Natural killer cell (primary cell): ENCODE results near the gene TFAP2B. TPM values are rescaled to one million over a fixed set of nuclear protein-coding genes. Genes with fewer than 3 reads are reported as not detected.

Source experiments
- ATAC-seq, 3 donors: fragments of 150-1000 bp in 2 of 3; fragments of 200-7000 bp in 1 of 3; cut with Tn5 transposase; 1 replicate in 1 of 3; 2 replicates in 2 of 3; pipeline ENCODE4 v1.10.0; 2021; ENCODE audit warnings: mild to moderate bottlenecking in 2 of 3, moderate library complexity in 2 of 3
- DNase-seq, 2 donors: peaks; one replicate each; pipeline versions ENCODE4 v3.0.0 to v3.0.0-alpha.2; 2013 to 2021; ENCODE audit warnings: mixed read lengths in 1 of 2
- H3K27ac ChIP-seq: one replicate; pipeline ENCODE4 v1.5.1; 2013; ENCODE audit warnings: mild to moderate bottlenecking, low read length
- H3K27me3 ChIP-seq: one replicate; pipeline ENCODE4 v1.6.1; 2013; ENCODE audit warnings: low read length; ENCODE audit not compliant: control insufficient read depth, insufficient read depth
- H3K36me3 ChIP-seq: one replicate; pipeline ENCODE4 v1.6.1; 2013; ENCODE audit warnings: low read length; ENCODE audit not compliant: control insufficient read depth, insufficient read depth
- H3K4me1 ChIP-seq: one replicate; pipeline ENCODE4 v1.6.1; 2013; ENCODE audit warnings: low read length; ENCODE audit not compliant: control insufficient read depth, insufficient read depth
- H3K4me3 ChIP-seq: one replicate; pipeline ENCODE4 v1.5.1; 2013; ENCODE audit warnings: low read length
- H3K9me3 ChIP-seq: one replicate; pipeline ENCODE4 v1.6.1; 2013; ENCODE audit warnings: low read length; ENCODE audit not compliant: control insufficient read depth, insufficient read depth
- H3K27ac Mint-ChIP-seq, 2 donors: one replicate each; pipeline ENCODE4 v1.8.0; 2022; ENCODE audit warnings: mild to moderate bottlenecking in 2 of 2, mixed read lengths in 2 of 2, moderate library complexity in 1 of 2
- H3K27me3 Mint-ChIP-seq, 2 donors: one replicate each; pipeline ENCODE4 v1.8.0; 2022; ENCODE audit warnings: low read depth in 2 of 2, mixed read lengths in 2 of 2
- H3K36me3 Mint-ChIP-seq: one replicate; pipeline ENCODE4 v1.8.0; 2022; ENCODE audit warnings: mixed read lengths
- H3K4me1 Mint-ChIP-seq, 2 donors: one replicate each; pipeline ENCODE4 v1.8.0; 2022; ENCODE audit warnings: mixed read lengths in 2 of 2
- H3K4me3 Mint-ChIP-seq: one replicate; pipeline ENCODE4 v1.8.0; 2022; ENCODE audit warnings: mild to moderate bottlenecking, moderate library complexity, mixed read lengths
- H3K9me3 Mint-ChIP-seq, 2 donors: one replicate each; pipeline ENCODE4 v1.8.0; 2022; ENCODE audit warnings: mixed read lengths in 2 of 2
- intact Hi-C: fragments of 100-400 bp; cut with micrococcal nuclease; formaldehyde crosslinking; loops from one replicate; pipeline ENCODE4 v1.14.2; 2022
- total RNA-seq, 4 donors: library from RNA; stranded (reverse); fragments of 120-200 nt in 1 of 4; gene quantifications; one replicate each; pipeline versions ENCODE4 v1.2.3 to v1.2.4, GENCODE V29; 2013 to 2022
- TF ChIP-seq, protein P1 (sequence below): fragments of 200-600 bp; IDR thresholded peaks from one replicate; pipeline ENCODE4 v1.8.0; 2022; ENCODE audit warnings: antibody characterized with exemption

The TFAP2B gene
- total RNA-seq, 3 donors from 2014 or later (not counting 1 experiment from before 2014, with no cell fraction given) = not detected

DNA sequence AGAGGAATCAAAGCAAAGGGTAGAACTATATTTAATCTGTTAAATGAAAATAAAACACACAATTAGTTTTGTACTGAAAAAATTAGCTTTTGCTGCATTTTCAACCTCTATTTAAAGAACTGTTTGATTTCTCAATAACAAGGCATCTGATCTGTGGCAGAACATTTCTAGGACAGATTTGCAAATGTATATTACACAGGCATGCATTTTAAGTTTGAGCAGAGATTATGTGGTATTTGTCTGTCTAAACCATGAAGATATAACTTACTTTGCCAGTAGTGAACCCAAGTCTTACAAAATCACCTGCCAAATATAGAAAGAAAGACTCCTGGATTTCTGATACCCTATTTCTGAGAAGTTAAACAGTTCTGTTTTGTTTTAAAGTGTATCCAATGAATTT lies 71.9 kb downstream of the TFAP2B start:
- H3K4me1 ChIP-seq = no peaks in the 10 kb centered on the region
- H3K27ac ChIP-seq = no peak overlapping the region
- H3K9me3 ChIP-seq = no peaks in the 10 kb centered on the region
- no peaks in the 10 kb centered on the region for H3K36me3 ChIP-seq
- TF ChIP-seq, protein P1, sequence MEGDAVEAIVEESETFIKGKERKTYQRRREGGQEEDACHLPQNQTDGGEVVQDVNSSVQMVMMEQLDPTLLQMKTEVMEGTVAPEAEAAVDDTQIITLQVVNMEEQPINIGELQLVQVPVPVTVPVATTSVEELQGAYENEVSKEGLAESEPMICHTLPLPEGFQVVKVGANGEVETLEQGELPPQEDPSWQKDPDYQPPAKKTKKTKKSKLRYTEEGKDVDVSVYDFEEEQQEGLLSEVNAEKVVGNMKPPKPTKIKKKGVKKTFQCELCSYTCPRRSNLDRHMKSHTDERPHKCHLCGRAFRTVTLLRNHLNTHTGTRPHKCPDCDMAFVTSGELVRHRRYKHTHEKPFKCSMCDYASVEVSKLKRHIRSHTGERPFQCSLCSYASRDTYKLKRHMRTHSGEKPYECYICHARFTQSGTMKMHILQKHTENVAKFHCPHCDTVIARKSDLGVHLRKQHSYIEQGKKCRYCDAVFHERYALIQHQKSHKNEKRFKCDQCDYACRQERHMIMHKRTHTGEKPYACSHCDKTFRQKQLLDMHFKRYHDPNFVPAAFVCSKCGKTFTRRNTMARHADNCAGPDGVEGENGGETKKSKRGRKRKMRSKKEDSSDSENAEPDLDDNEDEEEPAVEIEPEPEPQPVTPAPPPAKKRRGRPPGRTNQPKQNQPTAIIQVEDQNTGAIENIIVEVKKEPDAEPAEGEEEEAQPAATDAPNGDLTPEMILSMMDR = no peak
- Mint-ChIP-seq H3K27ac (no peak overlapping the region), H3K27me3 (no peaks in the 10 kb centered on the region), H3K9me3 (peaks cover 3 to 7% of the 10 kb centered on the region in 2 donors), H3K4me3 (no peak overlapping the region), H3K36me3 (no peaks in the 10 kb centered on the region), H3K4me1 (no peaks in the 10 kb centered on the region)
- ATAC-seq (no peak), DNase-seq (no peak)
- H3K27me3 ChIP-seq = no peaks in the 10 kb centered on the region
- no peak overlapping the region for H3K4me3 ChIP-seq
- intact Hi-C loops = no loop called here

DNA sequence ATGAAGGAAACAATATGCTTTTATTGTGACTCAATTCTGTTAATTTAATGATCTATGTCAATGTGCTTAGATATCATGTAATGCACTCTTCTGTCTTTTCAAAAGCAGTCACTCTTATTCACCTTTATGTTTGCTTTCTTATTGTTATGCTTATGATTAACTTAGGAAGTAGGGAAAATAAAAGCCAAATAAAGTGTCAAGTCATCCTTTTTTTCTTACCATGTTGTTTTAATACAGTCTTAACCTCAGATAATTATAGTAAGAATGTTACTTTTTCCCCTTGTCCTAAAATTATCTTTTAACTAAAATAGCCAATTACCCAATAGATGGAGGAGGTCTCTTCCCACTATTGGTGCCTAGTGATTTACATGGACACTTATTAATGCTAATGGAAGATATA lies 72.6 kb downstream of the TFAP2B start:
- peaks cover 3 to 5% of the 10 kb centered on the region in 2 donors for H3K9me3 Mint-ChIP-seq
- TF ChIP-seq, protein P1 = no peak

More for the DNA sequence above, 72.6 kb downstream of the TFAP2B start:
- no peaks in the 10 kb centered on the region for H3K4me1 ChIP-seq
- Mint-ChIP-seq H3K27me3 (no peaks in the 10 kb centered on the region), H3K36me3 (no peaks in the 10 kb centered on the region), H3K4me3 (no peak overlapping the region), H3K27ac (no peak overlapping the region), H3K4me1 (no peaks in the 10 kb centered on the region)
- no peaks in the 10 kb centered on the region for H3K27me3 ChIP-seq
- no peak overlapping the region for H3K4me3 ChIP-seq
- H3K9me3 ChIP-seq = no peaks in the 10 kb centered on the region
- H3K27ac ChIP-seq = no peak overlapping the region
- ATAC-seq (no peak), DNase-seq (no peak)
- H3K36me3 ChIP-seq = no peaks in the 10 kb centered on the region
- intact Hi-C loops = no loop called here

Other genes starting within 250 kb of the TFAP2B start
- gene TFAP2D, start 105.3 kb upstream of the TFAP2B start, total RNA-seq = not detected